GM12878 (cell line): Measurements from ENCODE around the gene ZNF304. TPM values are rescaled to one million over a fixed set of nuclear protein-coding genes. Genes with fewer than 3 reads are reported as not detected.

Source experiments
- ATF2 ChIP-seq: IDR thresholded peaks from 2 replicates; pipeline ENCODE4 v1.6.1; 2012; ENCODE audit warnings: low read length, inconsistent platforms
- ESRRA ChIP-seq: IDR thresholded peaks from 2 replicates; pipeline ENCODE4 v1.6.1; 2012; ENCODE audit warnings: mild to moderate bottlenecking, low read length, improper control_type of control experiment
- ETV6 ChIP-seq, 2 experiments: fragments of 450-650 bp in 1 of 2; IDR thresholded peaks in 1 of 2; conservative IDR thresholded peaks in 1 of 2; 2 replicates each; pipeline ENCODE4 v1.6.1; 2014; ENCODE audit warnings: antibody characterized with exemption in 1 of 2, borderline replicate concordance in 1 of 2, low read depth in 1 of 2, mild to moderate bottlenecking in 1 of 2, moderate library complexity in 1 of 2
- POU2F2 ChIP-seq: IDR thresholded peaks from 3 replicates; pipeline ENCODE4 v1.6.1; 2011; ENCODE audit warnings: low read depth, mild to moderate bottlenecking, low read length, borderline replicate concordance
- RELB ChIP-seq: fragments of 450-650 bp; IDR thresholded peaks from 2 replicates; pipeline ENCODE4 v1.6.1; 2017; ENCODE audit warnings: low read depth, mild to moderate bottlenecking, moderate library complexity
- STAT1 ChIP-seq: fragments of 450-650 bp; conservative IDR thresholded peaks from 2 replicates; pipeline ENCODE4 v1.6.1; 2014; ENCODE audit warnings: antibody characterized with exemption, mild to moderate bottlenecking
- SUZ12 ChIP-seq: fragments of 200-600 bp; sonication (generic); IDR thresholded peaks from one replicate; pipeline ENCODE4 v1.6.1; 2018; ENCODE audit warnings: antibody characterized with exemption, mild to moderate bottlenecking; ENCODE audit not compliant: unreplicated experiment
- TARDBP ChIP-seq: IDR thresholded peaks from 2 replicates; pipeline ENCODE4 v1.6.1; 2016; ENCODE audit warnings: borderline replicate concordance
- WRNIP1 ChIP-seq: IDR thresholded peaks from 2 replicates; pipeline ENCODE4 v1.6.1; 2011; ENCODE audit warnings: low read depth, low read length, improper control_type of control experiment, borderline replicate concordance
- polyA plus RNA-seq, 11 experiments: library from polyadenylated mRNA; depleted of rRNA in 4 of 11; unstranded in 6 of 11; stranded (reverse) in 5 of 11; fragments of >200 nt; fragmentation: Nextera tagmentation in 4 of 11; fragmentation: Illumina TruSeq in 1 of 11; extraction: Ambion mirVana in 4 of 11; extraction: Trizol in 1 of 11; gene quantifications; 1 replicate in 1 of 11; 2 replicates in 10 of 11; pipeline versions ENCODE4 v1.2.1 to v1.2.3, GENCODE V29; 2011 to 2016; ENCODE audit warnings: inconsistent platforms in 2 of 11, missing spikeins in 2 of 11, low read depth in 1 of 11
- total RNA-seq, 4 experiments: library from RNA; depleted of rRNA in 3 of 4; stranded (reverse); fragments of >200 nt in 3 of 4; fragmentation: Illumina TruSeq in 1 of 4; extraction: Trizol in 1 of 4; gene quantifications; 2 replicates each; pipeline versions ENCODE4 v1.2.1 to v1.2.3, GENCODE V29; 2013 to 2021
- TF ChIP-seq, protein P1 (sequence below), 3 experiments: IDR thresholded peaks in 2 of 3; conservative IDR thresholded peaks in 1 of 3; 2 replicates each; pipeline ENCODE4 v1.5.1; 2011; ENCODE audit warnings: low read depth in 3 of 3, low read length in 3 of 3, mild to moderate bottlenecking in 3 of 3, control low read depth in 2 of 3, moderate library complexity in 2 of 3, inconsistent platforms in 1 of 3, mixed read lengths in 1 of 3; ENCODE audit not compliant: control insufficient read depth in 2 of 3, insufficient read depth in 1 of 3; ENCODE audit errors: extremely low read depth in 1 of 3

Gene ZNF304
- total and polyA plus RNA-seq, 10 of the 15 experiments (the other 5 are each of a cell fraction or from before 2014, with no cell fraction given), result 1.1 to 11.6 (median 6.9) TPM

DNA sequence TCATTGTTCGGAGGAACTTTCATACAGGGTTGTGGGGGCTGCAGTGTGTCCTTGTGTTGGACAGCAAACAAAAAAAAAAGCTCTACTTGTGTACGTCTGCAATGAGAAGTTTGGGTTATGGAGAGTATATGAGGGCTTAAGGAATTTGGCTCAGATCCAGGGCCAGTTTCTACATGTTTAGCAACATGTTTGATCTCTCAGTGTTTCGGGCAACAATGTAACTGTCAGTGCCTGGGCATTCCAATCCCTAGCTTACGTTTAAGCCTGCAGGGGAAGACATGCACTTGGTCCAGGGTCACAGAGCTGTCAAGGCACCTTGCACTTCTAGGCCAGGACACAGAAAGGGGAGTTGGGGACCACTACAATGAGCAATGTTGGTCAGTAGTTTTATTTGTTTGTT is 16.9 kb upstream of the ZNF304 start (continued):
- TF ChIP-seq ATF2 (no peak), ETV6 (conservative IDR thresholded peaks at IDR 0.05 in 1 of 2, IDR thresholded peaks at IDR 0.05 in 1 of 2; ENCODE audit: borderline replicate concordance in 1 of 2, low read depth in 1 of 2) (no peak), SUZ12 (no peak), TARDBP (no peak), RELB (no peak), ESRRA (no peak), STAT1 (no peak), WRNIP1 (no peak), POU2F2 (no peak)
- TF ChIP-seq, protein P1, sequence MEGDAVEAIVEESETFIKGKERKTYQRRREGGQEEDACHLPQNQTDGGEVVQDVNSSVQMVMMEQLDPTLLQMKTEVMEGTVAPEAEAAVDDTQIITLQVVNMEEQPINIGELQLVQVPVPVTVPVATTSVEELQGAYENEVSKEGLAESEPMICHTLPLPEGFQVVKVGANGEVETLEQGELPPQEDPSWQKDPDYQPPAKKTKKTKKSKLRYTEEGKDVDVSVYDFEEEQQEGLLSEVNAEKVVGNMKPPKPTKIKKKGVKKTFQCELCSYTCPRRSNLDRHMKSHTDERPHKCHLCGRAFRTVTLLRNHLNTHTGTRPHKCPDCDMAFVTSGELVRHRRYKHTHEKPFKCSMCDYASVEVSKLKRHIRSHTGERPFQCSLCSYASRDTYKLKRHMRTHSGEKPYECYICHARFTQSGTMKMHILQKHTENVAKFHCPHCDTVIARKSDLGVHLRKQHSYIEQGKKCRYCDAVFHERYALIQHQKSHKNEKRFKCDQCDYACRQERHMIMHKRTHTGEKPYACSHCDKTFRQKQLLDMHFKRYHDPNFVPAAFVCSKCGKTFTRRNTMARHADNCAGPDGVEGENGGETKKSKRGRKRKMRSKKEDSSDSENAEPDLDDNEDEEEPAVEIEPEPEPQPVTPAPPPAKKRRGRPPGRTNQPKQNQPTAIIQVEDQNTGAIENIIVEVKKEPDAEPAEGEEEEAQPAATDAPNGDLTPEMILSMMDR (IDR thresholded peaks at IDR 0.05 in 2 of 3, conservative IDR thresholded peaks at IDR 0.05 in 1 of 3; ENCODE audit: control insufficient read depth in 2 of 3, extremely low read depth in 1 of 3, insufficient read depth in 1 of 3, low read depth in 3 of 3, low read length in 3 of 3), result no peak
